Gastrocnemius medialis (tissue), 4 donors: ENCODE data around the gene CFAP91. TPM values are rescaled to one million over a fixed set of nuclear protein-coding genes. Genes with fewer than 3 reads are reported as not detected.
A peak's percentile ranks its signal among the peaks of the same experiment; 100 is the strongest.

ENCODE experiments used
- ATAC-seq, 2 donors: fragments of 150-250 bp; one replicate each; pipeline ENCODE4 v1.9.1; 2016
- DNase-seq, 2 donors: peaks; one replicate each; pipeline ENCODE4 v3.0.0-alpha.2; 2019
- H3K27ac ChIP-seq, 4 donors: fragments of 200-600 bp; sonication (generic); 1 replicate in 1 of 4; 2 replicates in 3 of 4; pipeline ENCODE4 v1.5.1; 2016 to 2018; ENCODE audit warnings: mild to moderate bottlenecking in 2 of 4, moderate library complexity in 1 of 4
- H3K27me3 ChIP-seq, 3 donors: fragments of 200-600 bp; sonication (generic) in 2 of 3; 1 replicate in 1 of 3; 2 replicates in 2 of 3; pipeline versions ENCODE4 v1.5.1 to v1.6.0; 2016 to 2019; ENCODE audit warnings: mild to moderate bottlenecking in 1 of 3, moderate library complexity in 1 of 3
- H3K36me3 ChIP-seq, 2 donors: fragments of 200-600 bp; sonication (generic) in 1 of 2; one replicate each; pipeline ENCODE4 v1.5.1; 2017 to 2018
- H3K4me1 ChIP-seq, 2 donors: fragments of 200-600 bp; sonication (generic) in 1 of 2; one replicate each; pipeline ENCODE4 v1.5.1; 2016 to 2017; ENCODE audit warnings: mild to moderate bottlenecking in 2 of 2
- H3K4me3 ChIP-seq, 4 donors: fragments of 200-600 bp; sonication (generic) in 3 of 4; 1 replicate in 1 of 4; 2 replicates in 3 of 4; pipeline ENCODE4 v1.5.1; 2016 to 2019; ENCODE audit warnings: mild to moderate bottlenecking in 2 of 4
- H3K9me3 ChIP-seq, 3 donors: fragments of 200-600 bp; sonication (generic) in 2 of 3; 1 replicate in 1 of 3; 2 replicates in 2 of 3; pipeline ENCODE4 v1.5.1; 2016 to 2019
- CTCF ChIP-seq, 5 experiments: fragments of 450-650 bp in 3 of 5; fragments of 200-600 bp in 2 of 5; sonication (generic) in 2 of 5; IDR thresholded peaks in 4 of 5; conservative IDR thresholded peaks in 1 of 5; 1 replicate in 4 of 5; 2 replicates in 1 of 5; pipeline ENCODE4 v1.5.1; 2016 to 2019; ENCODE audit warnings: antibody characterized with exemption in 5 of 5, mild to moderate bottlenecking in 3 of 5, moderate library complexity in 3 of 5
- POLR2A ChIP-seq, 2 donors: fragments of 450-650 bp; IDR thresholded peaks; one replicate each; pipeline ENCODE4 v1.6.1; 2017; ENCODE audit warnings: antibody characterized with exemption in 2 of 2, mild to moderate bottlenecking in 2 of 2, moderate library complexity in 2 of 2
- in situ Hi-C, 4 donors: fragments of 200-750 bp; cut with MboI; loops; one replicate each; pipeline versions ENCODE4 v1.15.0 to v1.8.0; 2017; ENCODE audit warnings: low sequenced_read_pairs in 4 of 4
- intact Hi-C: fragments of 100-400 bp; cut with DNase I; formaldehyde crosslinking; loops from one replicate; pipeline ENCODE4 v1.15.1; 2023; ENCODE audit warnings: low total_unique reads
- total RNA-seq, 4 donors: library from RNA; depleted of rRNA; stranded (reverse); fragments of >200 nt; gene quantifications; one replicate each; pipeline versions ENCODE4 v1.1.0 to v1.2.3, GENCODE V29; 2016

Gene CFAP91
- total RNA-seq, 4 donors from 2014 or later = 0.11 to 0.36 (median 0.20) TPM; not detected in 1

- in situ Hi-C loops = loop anchor here in 1 of 4 donors (10.0 kb wide), 1 partner anchor 95 kb away; the partner anchor contains the start of gene ADPRH
- H3K27ac ChIP-seq = peak overlapping the region; percentile 12 to 60 (median 37)
- DNase-seq = no peak
- peaks cover 10 to 27% of the 10 kb centered on the region in 2 donors for H3K4me1 ChIP-seq
- intact Hi-C loops = loop anchor here (10.0 kb wide), 1 partner anchor 735 kb away; no protein-coding TSS in a partner anchor
- no peak overlapping the region for H3K4me3 ChIP-seq
- TF ChIP-seq CTCF (IDR thresholded peaks at IDR 0.05 in 4 of 5, conservative IDR thresholded peaks at IDR 0.05 in 1 of 5) (no peak), POLR2A (IDR thresholded peaks at IDR 0.05) (no peak)
- no peaks in the 10 kb centered on the region for H3K27me3 ChIP-seq
- no peak for ATAC-seq
- no peaks in the 10 kb centered on the region for H3K9me3 ChIP-seq
- H3K36me3 ChIP-seq = peaks cover 0 to 55% of the 10 kb centered on the region in 2 donors
Measured at GRCh38 chr3:119669906-119670570, 32.8 kb upstream of the CFAP91 start.

GRCh38 chr3:119672776-119673175, 30.0 kb upstream of the CFAP91 start:
- TF ChIP-seq POLR2A (IDR thresholded peaks at IDR 0.05) = no peak
- TF ChIP-seq CTCF (IDR thresholded peaks at IDR 0.05 in 4 of 5, conservative IDR thresholded peaks at IDR 0.05 in 1 of 5) = no peak
- H3K27me3 ChIP-seq = no peaks in the 10 kb centered on the region
- DNase-seq (no peak), ATAC-seq (no peak)
- peaks cover 17 to 29% of the 10 kb centered on the region in 2 donors for H3K4me1 ChIP-seq
- intact Hi-C loops = no loop called here
- peak overlapping the region in 3 of 4 donors; percentile 8 to 35 (median 20) for H3K27ac ChIP-seq
- peaks cover 0 to 57% of the 10 kb centered on the region in 2 donors for H3K36me3 ChIP-seq
- in situ Hi-C loops = no loop called here
- H3K4me3 ChIP-seq = no peak overlapping the region
- H3K9me3 ChIP-seq = no peaks in the 10 kb centered on the region

- in situ Hi-C loops = no loop called here
- Histone ChIP-seq H3K4me1 (peaks cover 19 to 30% of the 10 kb centered on the region in 2 donors), H3K9me3 (no peaks in the 10 kb centered on the region), H3K36me3 (peaks cover 0 to 46% of the 10 kb centered on the region in 2 donors), H3K27me3 (no peaks in the 10 kb centered on the region), H3K4me3 (no peak overlapping the region), H3K27ac (peak overlapping the region in 1 of 4 donors; percentile 35)
- TF ChIP-seq POLR2A (IDR thresholded peaks at IDR 0.05) (no peak), CTCF (IDR thresholded peaks at IDR 0.05 in 4 of 5, conservative IDR thresholded peaks at IDR 0.05 in 1 of 5) (no peak)
- intact Hi-C loops = no loop called here
- ATAC-seq (no peak), DNase-seq (no peak)
Measured at GRCh38 chr3:119673875-119674274, 28.9 kb upstream of the CFAP91 start.

GRCh38 chr3:119675188-119675874, 27.5 kb upstream of the CFAP91 start:
- no peak for TF ChIP-seq CTCF (IDR thresholded peaks at IDR 0.05 in 4 of 5, conservative IDR thresholded peaks at IDR 0.05 in 1 of 5)
- no peak for TF ChIP-seq POLR2A (IDR thresholded peaks at IDR 0.05)
- in situ Hi-C loops = loop anchor here (25.0 kb wide), 3 partner anchors 163 to 412 kb away; partner anchors contain the start of genes ARHGAP31 (in 3 of the 4) and GSK3B (in 1 of the 4)
- DNase-seq = no peak
- Histone ChIP-seq H3K4me3 (peak overlapping the region; percentile 72 to 86 (median 78)), H3K9me3 (no peaks in the 10 kb centered on the region), H3K4me1 (peaks cover 19 to 21% of the 10 kb centered on the region in 2 donors), H3K27ac (peak overlapping the region; percentile 89 to 97 (median 96)), H3K36me3 (peaks cover 0 to 42% of the 10 kb centered on the region in 2 donors), H3K27me3 (no peaks in the 10 kb centered on the region)
- intact Hi-C loops = loop anchor here (5.0 kb wide), 2 partner anchors 78 to 98 kb away; partner anchors contain the start of genes ADPRH and PLA1A
- no peak for ATAC-seq
